GM10266 (cell line): ENCODE results near the gene KCNN1.

Source experiments
- DNase-seq: peaks from one replicate; pipeline ENCODE4 v3.0.0; 2012; ENCODE audit errors: extremely low spot score
- CTCF ChIP-seq: IDR thresholded peaks from 2 replicates; pipeline ENCODE4 v1.5.1; 2012; ENCODE audit warnings: mild to moderate bottlenecking, low read depth; ENCODE audit not compliant: control insufficient read depth, insufficient read depth; ENCODE audit errors: missing control alignments

Gene KCNN1

DNA sequence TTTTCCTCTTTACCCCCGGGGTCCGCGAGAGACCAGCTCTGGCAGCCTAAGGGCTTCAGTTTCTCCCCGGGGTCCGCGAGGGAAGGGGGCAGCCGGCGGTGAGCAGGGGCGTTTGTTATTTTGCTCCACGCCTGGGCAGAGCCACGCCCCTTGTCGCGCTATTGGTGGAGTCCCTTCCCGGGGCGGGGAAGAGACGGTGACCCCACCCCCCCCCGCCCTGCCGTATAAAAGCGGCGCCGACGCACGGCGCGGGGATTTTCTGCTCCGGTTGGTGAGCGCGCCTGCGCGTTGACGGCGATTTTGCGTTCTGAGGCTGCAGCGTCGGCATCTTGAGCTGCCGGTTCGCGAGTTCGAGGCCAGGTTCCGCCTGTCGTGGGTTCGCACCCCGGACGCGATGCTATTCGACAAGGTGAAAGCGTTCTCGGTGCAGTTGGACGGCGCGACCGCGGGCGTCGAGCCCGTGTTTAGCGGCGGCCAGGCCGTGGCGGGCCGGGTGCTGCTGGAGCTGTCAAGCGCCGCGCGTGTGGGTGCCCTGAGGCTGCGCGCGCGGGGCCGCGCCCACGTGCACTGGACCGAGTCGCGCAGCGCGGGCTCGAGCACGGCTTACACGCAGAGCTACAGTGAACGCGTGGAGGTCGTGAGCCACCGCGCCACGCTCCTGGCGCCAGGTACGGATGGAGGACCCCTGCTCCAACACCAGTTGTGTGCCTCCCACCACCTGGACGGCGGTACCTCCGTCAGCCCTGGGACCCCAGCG, 41.2 kb downstream of the KCNN1 start, which contains the start of gene ARRDC2:
Gene ARRDC2 (plus strand): TSS at position 254 of the 757 bp plus-strand sequence. CDS start 141 bp downstream, at position 395.
- no peak for TF ChIP-seq CTCF
- DNase-seq: peak; percentile 98

GRCh38 chr19:18008814-18009213, 41.9 kb downstream of the KCNN1 start:
- DNase-seq: no peak
- no peak for TF ChIP-seq CTCF

GRCh38 chr19:18009412-18010066, 42.6 kb downstream of the KCNN1 start:
- TF ChIP-seq CTCF: no peak
- DNase-seq: peak; percentile 14

GRCh38 chr19:18010149-18010548, 43.2 kb downstream of the KCNN1 start:
- no peak for DNase-seq
- TF ChIP-seq CTCF: no peak

DNA sequence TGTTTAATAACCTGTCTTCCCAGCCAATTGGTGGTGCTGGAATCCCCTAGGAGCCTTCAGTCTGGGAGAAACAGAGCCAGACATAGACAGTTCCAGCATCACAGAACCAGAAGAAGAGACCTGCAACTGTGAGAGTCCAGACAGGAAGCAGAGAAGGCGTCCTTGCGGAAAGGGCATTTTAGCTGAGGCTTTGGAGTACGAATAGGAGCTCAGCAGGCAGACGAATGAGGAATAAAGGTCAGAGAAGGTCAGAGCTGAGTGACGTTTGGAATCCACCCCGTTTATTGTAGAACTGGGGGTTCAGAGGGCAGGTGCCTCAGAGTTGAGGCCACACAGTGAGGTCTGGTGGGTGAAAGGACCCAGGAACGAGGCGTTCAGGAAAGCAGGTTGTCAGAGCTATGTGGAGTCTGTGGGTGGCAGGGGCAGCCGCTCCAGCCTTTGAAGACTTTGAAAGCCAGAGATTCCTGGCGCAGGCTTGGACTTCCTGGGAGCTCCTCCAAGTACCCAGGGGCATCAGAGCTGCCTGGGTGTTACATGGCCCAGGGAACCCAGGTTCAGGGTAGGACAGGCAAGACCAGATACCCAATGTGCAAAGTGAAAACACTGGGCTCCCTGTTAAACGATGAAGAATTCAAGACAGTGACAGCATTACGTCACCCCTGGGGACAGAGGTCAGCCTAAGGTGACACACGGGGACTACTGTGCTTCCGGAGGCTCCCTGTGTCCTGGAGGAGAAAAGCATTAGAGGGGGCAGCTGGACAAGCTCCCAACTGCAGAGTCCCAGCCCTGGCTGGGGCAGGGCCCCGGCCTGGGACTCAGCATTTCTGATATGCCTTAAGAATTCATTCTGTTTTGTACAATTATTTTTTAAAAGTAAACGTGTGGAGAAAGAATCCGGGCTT, 46.6 kb downstream of the KCNN1 start:
- DNase-seq: no peak
- TF ChIP-seq CTCF: no peak

GRCh38 chr19:18014197-18014596, 47.3 kb downstream of the KCNN1 start:
- TF ChIP-seq CTCF: no peak
- no peak for DNase-seq
